ENCODE measurements around the gene SEC14L5.

GRCh38 chr16:4940719-4941118 lies 17.4 kb upstream of the SEC14L5 start:
- TF ChIP-seq, protein P1, sequence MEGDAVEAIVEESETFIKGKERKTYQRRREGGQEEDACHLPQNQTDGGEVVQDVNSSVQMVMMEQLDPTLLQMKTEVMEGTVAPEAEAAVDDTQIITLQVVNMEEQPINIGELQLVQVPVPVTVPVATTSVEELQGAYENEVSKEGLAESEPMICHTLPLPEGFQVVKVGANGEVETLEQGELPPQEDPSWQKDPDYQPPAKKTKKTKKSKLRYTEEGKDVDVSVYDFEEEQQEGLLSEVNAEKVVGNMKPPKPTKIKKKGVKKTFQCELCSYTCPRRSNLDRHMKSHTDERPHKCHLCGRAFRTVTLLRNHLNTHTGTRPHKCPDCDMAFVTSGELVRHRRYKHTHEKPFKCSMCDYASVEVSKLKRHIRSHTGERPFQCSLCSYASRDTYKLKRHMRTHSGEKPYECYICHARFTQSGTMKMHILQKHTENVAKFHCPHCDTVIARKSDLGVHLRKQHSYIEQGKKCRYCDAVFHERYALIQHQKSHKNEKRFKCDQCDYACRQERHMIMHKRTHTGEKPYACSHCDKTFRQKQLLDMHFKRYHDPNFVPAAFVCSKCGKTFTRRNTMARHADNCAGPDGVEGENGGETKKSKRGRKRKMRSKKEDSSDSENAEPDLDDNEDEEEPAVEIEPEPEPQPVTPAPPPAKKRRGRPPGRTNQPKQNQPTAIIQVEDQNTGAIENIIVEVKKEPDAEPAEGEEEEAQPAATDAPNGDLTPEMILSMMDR (IDR thresholded peaks at IDR 0.05), result no peak
- TF ChIP-seq POLR2A (IDR thresholded peaks at IDR 0.05), result no peak
